ENCODE measurements around the gene CSTF3.

DNA sequence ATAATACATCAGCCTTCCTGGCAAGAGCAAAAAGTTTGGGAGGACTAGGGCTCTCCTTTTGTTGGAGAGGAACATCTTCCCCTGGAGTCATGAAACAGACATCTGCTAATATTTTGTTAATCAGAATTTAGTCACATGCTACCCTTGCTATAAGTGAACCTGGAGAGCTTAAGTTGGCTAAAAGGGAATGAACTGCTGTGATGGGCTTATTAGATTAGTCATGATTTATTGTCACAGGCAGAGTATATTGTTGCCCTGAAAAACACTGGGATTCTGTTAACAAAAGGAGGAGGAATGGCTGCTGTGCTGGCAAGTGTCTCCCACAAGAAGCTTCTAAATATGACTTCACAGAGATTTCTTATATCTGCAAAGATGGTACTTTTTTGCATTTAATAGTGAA is 105.9 kb downstream of the CSTF3 start:
- TF ChIP-seq POLR2AphosphoS5 (IDR thresholded peaks at IDR 0.05; ENCODE audit: borderline replicate concordance, low read depth, low read length), result no peak
- TF ChIP-seq EZH2 (IDR thresholded peaks at IDR 0.05), result no peak
